ENCODE results near the gene FBXO7.
A peak's percentile ranks its signal among the peaks of the same experiment; 100 is the strongest.

Gene FBXO7

DNA sequence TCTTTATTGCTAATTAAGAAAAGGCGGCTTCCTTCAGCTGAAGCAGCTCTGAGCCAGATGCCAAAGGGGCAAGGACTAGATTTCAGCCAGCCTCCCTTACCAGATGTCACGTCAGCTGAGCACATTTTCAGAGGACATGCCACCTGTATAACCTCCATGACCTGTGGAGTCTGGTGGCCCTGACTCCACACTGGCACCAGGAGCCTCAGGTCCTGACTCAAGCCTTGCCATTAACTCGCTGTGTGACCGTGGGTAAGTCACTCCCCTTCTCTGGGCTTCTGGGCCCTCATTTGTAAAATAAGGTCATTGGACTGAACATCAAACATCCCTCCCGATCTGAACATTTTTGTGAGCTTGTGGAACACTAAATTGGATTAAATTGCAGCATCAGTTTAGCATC is 46.0 kb downstream of the FBXO7 start:
- no peak for TF ChIP-seq CTCF (IDR thresholded peaks at IDR 0.05; ENCODE audit: low read depth, low read length)
- in situ Hi-C loops (cut with HindIII; ENCODE audit: low sequenced_read_pairs): no loop called here
- no peak overlapping the region for H3K4me3 ChIP-seq (ENCODE audit: low read depth, low read length)
- no peak for DNase-seq (ENCODE audit: low read depth, low spot score)

- DNase-seq (ENCODE audit: low read depth, low spot score): no peak
- in situ Hi-C loops (cut with HindIII; ENCODE audit: low sequenced_read_pairs): no loop called here
- no peak for TF ChIP-seq CTCF (IDR thresholded peaks at IDR 0.05; ENCODE audit: low read depth, low read length)
- H3K4me3 ChIP-seq (ENCODE audit: low read depth, low read length): no peak overlapping the region
Measured at GRCh38 chr22:32522237-32522636, 47.6 kb downstream of the FBXO7 start.

GRCh38 chr22:32527756-32528155 is 53.1 kb downstream of the FBXO7 start:
- H3K4me3 ChIP-seq (ENCODE audit: low read depth, low read length): no peak overlapping the region
- in situ Hi-C loops (cut with HindIII; ENCODE audit: low sequenced_read_pairs): no loop called here
- no peak for TF ChIP-seq CTCF (IDR thresholded peaks at IDR 0.05; ENCODE audit: low read depth, low read length)
- DNase-seq (ENCODE audit: low read depth, low spot score): no peak

DNA sequence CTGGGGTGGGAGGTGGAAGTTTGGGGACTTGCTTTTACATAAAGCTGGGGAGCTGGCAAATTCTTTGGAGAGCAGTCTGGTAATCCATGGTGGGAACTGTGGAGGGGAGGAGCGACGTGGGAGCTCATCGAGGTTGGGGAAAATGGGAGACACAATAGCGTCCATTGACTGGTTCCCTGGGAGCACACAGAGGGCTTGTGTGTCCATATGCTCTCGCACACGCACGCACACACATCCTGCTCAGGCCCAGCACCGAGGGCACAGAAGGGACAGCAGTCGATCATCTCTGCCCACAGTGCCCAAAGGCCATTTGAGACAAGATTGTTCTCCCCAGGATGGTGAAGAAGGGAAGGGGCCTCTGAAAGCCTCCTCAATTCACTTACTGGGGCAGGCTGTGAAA is 53.7 kb downstream of the FBXO7 start:
- in situ Hi-C loops (cut with HindIII; ENCODE audit: low sequenced_read_pairs): no loop called here
- H3K4me3 ChIP-seq (ENCODE audit: low read depth, low read length): no peak overlapping the region
- no peak for TF ChIP-seq CTCF (IDR thresholded peaks at IDR 0.05; ENCODE audit: low read depth, low read length)
- DNase-seq (ENCODE audit: low read depth, low spot score): no peak

- in situ Hi-C loops (cut with HindIII; ENCODE audit: low sequenced_read_pairs): no loop called here
- DNase-seq (ENCODE audit: low read depth, low spot score): peak; percentile 71
- H3K4me3 ChIP-seq (ENCODE audit: low read depth, low read length): no peak overlapping the region
- peak; percentile 89 for TF ChIP-seq CTCF (IDR thresholded peaks at IDR 0.05; ENCODE audit: low read depth, low read length)
Measured at GRCh38 chr22:32528984-32529982, 54.7 kb downstream of the FBXO7 start.

DNA sequence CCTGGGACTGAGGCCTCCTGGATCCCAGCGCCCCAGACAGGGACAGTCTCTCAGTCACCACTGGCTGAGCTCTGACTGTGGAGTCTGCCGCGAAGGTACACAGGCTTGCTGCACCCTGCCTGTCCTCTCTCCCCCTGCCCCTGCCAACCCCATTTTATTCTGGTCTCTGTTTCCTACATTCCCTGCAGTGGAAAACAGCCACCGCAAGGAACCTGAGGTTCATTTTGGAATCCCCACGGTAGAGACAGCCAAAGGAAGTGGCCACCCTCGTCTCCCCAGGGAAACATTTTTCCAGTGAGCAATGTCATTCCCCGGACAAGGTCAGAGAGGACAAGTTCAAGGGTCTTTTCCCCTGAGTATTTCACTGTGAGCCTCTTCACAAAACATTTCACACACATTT is 56.6 kb downstream of the FBXO7 start:
- H3K4me3 ChIP-seq (ENCODE audit: low read depth, low read length): no peak overlapping the region
- no peak for DNase-seq (ENCODE audit: low read depth, low spot score)
- no peak for TF ChIP-seq CTCF (IDR thresholded peaks at IDR 0.05; ENCODE audit: low read depth, low read length)
- in situ Hi-C loops (cut with HindIII; ENCODE audit: low sequenced_read_pairs): no loop called here
